Measurements from ENCODE around the gene MAP4. TPM values are rescaled to one million over a fixed set of nuclear protein-coding genes. Genes with fewer than 3 reads are reported as not detected.

MAP4 gene
- total and polyA plus RNA-seq, 2 experiments from 2014 or later, result 121 to 235 TPM

- no peaks in the 10 kb centered on the region for H3K9me2 ChIP-seq (ENCODE audit: insufficient read depth)
- H3K9me3 ChIP-seq (ENCODE audit: low read depth), result no peaks in the 10 kb centered on the region
- no peak overlapping the region for H2AFZ ChIP-seq
- H3K27me3 ChIP-seq (replicated peaks; ENCODE audit: insufficient read depth), result no peaks in the 10 kb centered on the region
- H3K9ac ChIP-seq, result no peak overlapping the region
- H3K4me1 ChIP-seq (ENCODE audit: insufficient read depth), result no peaks in the 10 kb centered on the region
- DNase-seq, result peak; percentile 28
- H4K20me1 ChIP-seq (ENCODE audit: insufficient read depth), result no peaks in the 10 kb centered on the region
- peaks cover 14% of the 10 kb centered on the region for H3F3A ChIP-seq (ENCODE audit: insufficient read depth)
- no peak overlapping the region for H3K4me2 ChIP-seq (ENCODE audit: unreplicated experiment)
- TF ChIP-seq EZH2 (IDR thresholded peaks at IDR 0.05; ENCODE audit: insufficient read depth, poor library complexity, severe bottlenecking) (no peak), EZH2phosphoT487 (IDR thresholded peaks at IDR 0.05; ENCODE audit: insufficient read depth, low read depth) (no peak)
- 24 to 25% methylated on average over 1 of the region's 1 CpG for whole genome bisulfite sequencing, 2 experiments (ENCODE audit: low coverage in 1 of 2, low lambda C conversion rate in 2 of 2, missing lambda C conversion rate in 2 of 2)
- in situ Hi-C loops (cut with MboI), result no loop called here
- no peak overlapping the region for H3K4me3 ChIP-seq
- H3K36me3 ChIP-seq (ENCODE audit: low read depth), result peaks cover 60% of the 10 kb centered on the region
- peaks cover 21% of the 10 kb centered on the region for H3K79me2 ChIP-seq (ENCODE audit: insufficient read depth)
- H3K27ac ChIP-seq, result no peak overlapping the region
These were observed 141.3 kb downstream of the MAP4 start for GRCh38 chr3:47874913-47875312.

GRCh38 chr3:47874438-47874837 lies 141.8 kb downstream of the MAP4 start:
- H4K20me1 ChIP-seq (ENCODE audit: insufficient read depth), result no peaks in the 10 kb centered on the region
- H3K9ac ChIP-seq, result no peak overlapping the region
- in situ Hi-C loops (cut with MboI), result no loop called here
- H3K4me3 ChIP-seq, result no peak overlapping the region
- H3K4me2 ChIP-seq (ENCODE audit: unreplicated experiment), result no peak overlapping the region
- H3K4me1 ChIP-seq (ENCODE audit: insufficient read depth), result no peaks in the 10 kb centered on the region
- TF ChIP-seq EZH2phosphoT487 (IDR thresholded peaks at IDR 0.05; ENCODE audit: insufficient read depth, low read depth) (no peak), EZH2 (IDR thresholded peaks at IDR 0.05; ENCODE audit: insufficient read depth, poor library complexity, severe bottlenecking) (no peak)
- H3K79me2 ChIP-seq (ENCODE audit: insufficient read depth), result peaks cover 26% of the 10 kb centered on the region
- H3F3A ChIP-seq (ENCODE audit: insufficient read depth), result peaks cover 14% of the 10 kb centered on the region
- no peak overlapping the region for H2AFZ ChIP-seq
- H3K27me3 ChIP-seq (replicated peaks; ENCODE audit: insufficient read depth), result no peaks in the 10 kb centered on the region
- 100% methylated on average over 2 of the region's 2 CpGs for WGBS, 2 experiments (ENCODE audit: low coverage in 1 of 2, low lambda C conversion rate in 2 of 2, missing lambda C conversion rate in 2 of 2)
- peaks cover 65% of the 10 kb centered on the region for H3K36me3 ChIP-seq (ENCODE audit: low read depth)
- no peak for DNase-seq
- no peaks in the 10 kb centered on the region for H3K9me2 ChIP-seq (ENCODE audit: insufficient read depth)
- no peak overlapping the region for H3K27ac ChIP-seq
- H3K9me3 ChIP-seq (ENCODE audit: low read depth), result no peaks in the 10 kb centered on the region

- H3K27ac ChIP-seq, result no peak overlapping the region
- no peak for TF ChIP-seq EZH2 (IDR thresholded peaks at IDR 0.05; ENCODE audit: insufficient read depth, poor library complexity, severe bottlenecking)
- no peak for TF ChIP-seq EZH2phosphoT487 (IDR thresholded peaks at IDR 0.05; ENCODE audit: insufficient read depth, low read depth)
- 55 to 56% methylated on average over 4 of the region's 4 CpGs for WGBS, 2 experiments (ENCODE audit: low coverage in 1 of 2, low lambda C conversion rate in 2 of 2, missing lambda C conversion rate in 2 of 2)
- H3K36me3 ChIP-seq (ENCODE audit: low read depth), result peaks cover 80% of the 10 kb centered on the region
- H3K79me2 ChIP-seq (ENCODE audit: insufficient read depth), result peaks cover 22% of the 10 kb centered on the region
- no peak overlapping the region for H3K4me3 ChIP-seq
- H3K4me1 ChIP-seq (ENCODE audit: insufficient read depth), result no peaks in the 10 kb centered on the region
- no peak overlapping the region for H3K9ac ChIP-seq
- in situ Hi-C loops (cut with MboI), result no loop called here
- no peak overlapping the region for H2AFZ ChIP-seq
- H3K9me2 ChIP-seq (ENCODE audit: insufficient read depth), result no peaks in the 10 kb centered on the region
- 0 out of 2 replicates have a peak, but pooled peaks cover 10% of the 10 kb centered on the region for H3F3A ChIP-seq (ENCODE audit: insufficient read depth)
- H3K27me3 ChIP-seq (replicated peaks; ENCODE audit: insufficient read depth), result no peaks in the 10 kb centered on the region
- DNase-seq, result no peak
- no peak overlapping the region for H3K4me2 ChIP-seq (ENCODE audit: unreplicated experiment)
- no peaks in the 10 kb centered on the region for H4K20me1 ChIP-seq (ENCODE audit: insufficient read depth)
- no peaks in the 10 kb centered on the region for H3K9me3 ChIP-seq (ENCODE audit: low read depth)
These were observed 143.3 kb downstream of the MAP4 start for GRCh38 chr3:47872916-47873315.

GRCh38 chr3:47871389-47871788 lies 144.8 kb downstream of the MAP4 start:
- no peak overlapping the region for H2AFZ ChIP-seq
- H3K9ac ChIP-seq, result no peak overlapping the region
- no peaks in the 10 kb centered on the region for H4K20me1 ChIP-seq (ENCODE audit: insufficient read depth)
- in situ Hi-C loops (cut with MboI), result no loop called here
- H3K4me1 ChIP-seq (ENCODE audit: insufficient read depth), result no peaks in the 10 kb centered on the region
- 0 out of 2 replicates have a peak, but pooled peaks cover 10% of the 10 kb centered on the region for H3F3A ChIP-seq (ENCODE audit: insufficient read depth)
- H3K9me2 ChIP-seq (ENCODE audit: insufficient read depth), result no peaks in the 10 kb centered on the region
- no peaks in the 10 kb centered on the region for H3K9me3 ChIP-seq (ENCODE audit: low read depth)
- DNase-seq, result no peak
- H3K4me3 ChIP-seq, result no peak overlapping the region
- TF ChIP-seq EZH2phosphoT487 (IDR thresholded peaks at IDR 0.05; ENCODE audit: insufficient read depth, low read depth), result no peak
- no peak for TF ChIP-seq EZH2 (IDR thresholded peaks at IDR 0.05; ENCODE audit: insufficient read depth, poor library complexity, severe bottlenecking)
- H3K27me3 ChIP-seq (replicated peaks; ENCODE audit: insufficient read depth), result no peaks in the 10 kb centered on the region
- no peak overlapping the region for H3K27ac ChIP-seq
- H3K79me2 ChIP-seq (ENCODE audit: insufficient read depth), result peaks cover 17% of the 10 kb centered on the region; the same call in 1 of the 2 replicates
- WGBS, 2 experiments (ENCODE audit: low coverage in 1 of 2, low lambda C conversion rate in 2 of 2, missing lambda C conversion rate in 2 of 2), result 92 to 98% methylated on average over 2 of the region's 2 CpGs
- peaks cover 83% of the 10 kb centered on the region for H3K36me3 ChIP-seq (ENCODE audit: low read depth)
- H3K4me2 ChIP-seq (ENCODE audit: unreplicated experiment), result no peak overlapping the region

Data from GM23248 (cell line).